ENCODE results near the gene PATJ.

DNA sequence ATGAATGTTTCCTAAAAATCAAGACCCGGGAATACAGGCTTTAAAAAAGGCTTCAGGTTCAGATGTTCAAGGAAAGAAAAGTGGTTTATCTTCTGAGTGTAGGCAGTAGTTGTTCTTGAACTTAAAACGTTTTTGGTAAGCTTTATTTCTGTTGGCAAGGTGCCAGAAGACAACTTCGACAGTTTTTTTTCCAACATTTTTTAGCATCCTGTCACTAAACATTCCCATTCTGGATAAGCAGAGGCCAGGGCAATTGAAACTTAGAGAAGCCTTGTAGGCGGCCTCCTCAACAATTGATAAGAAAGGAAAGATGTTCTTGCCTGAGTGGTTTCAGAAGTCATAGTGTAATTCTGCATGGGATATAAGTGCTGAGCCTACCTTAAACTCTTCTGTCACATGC is 66.7 kb downstream of the PATJ start:
- TF ChIP-seq POLR2AphosphoS5 (IDR thresholded peaks at IDR 0.05), result no peak
- TF ChIP-seq, protein P1, sequence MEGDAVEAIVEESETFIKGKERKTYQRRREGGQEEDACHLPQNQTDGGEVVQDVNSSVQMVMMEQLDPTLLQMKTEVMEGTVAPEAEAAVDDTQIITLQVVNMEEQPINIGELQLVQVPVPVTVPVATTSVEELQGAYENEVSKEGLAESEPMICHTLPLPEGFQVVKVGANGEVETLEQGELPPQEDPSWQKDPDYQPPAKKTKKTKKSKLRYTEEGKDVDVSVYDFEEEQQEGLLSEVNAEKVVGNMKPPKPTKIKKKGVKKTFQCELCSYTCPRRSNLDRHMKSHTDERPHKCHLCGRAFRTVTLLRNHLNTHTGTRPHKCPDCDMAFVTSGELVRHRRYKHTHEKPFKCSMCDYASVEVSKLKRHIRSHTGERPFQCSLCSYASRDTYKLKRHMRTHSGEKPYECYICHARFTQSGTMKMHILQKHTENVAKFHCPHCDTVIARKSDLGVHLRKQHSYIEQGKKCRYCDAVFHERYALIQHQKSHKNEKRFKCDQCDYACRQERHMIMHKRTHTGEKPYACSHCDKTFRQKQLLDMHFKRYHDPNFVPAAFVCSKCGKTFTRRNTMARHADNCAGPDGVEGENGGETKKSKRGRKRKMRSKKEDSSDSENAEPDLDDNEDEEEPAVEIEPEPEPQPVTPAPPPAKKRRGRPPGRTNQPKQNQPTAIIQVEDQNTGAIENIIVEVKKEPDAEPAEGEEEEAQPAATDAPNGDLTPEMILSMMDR (IDR thresholded peaks at IDR 0.05), result no peak
- TF ChIP-seq EP300 (IDR thresholded peaks at IDR 0.05), result no peak

Data from esophagus muscularis mucosa (tissue), 4 donors.